CD4-positive, CD25-positive, alpha-beta regulatory T cell (primary cell): ENCODE results near the gene GRM8. TPM values are rescaled to one million over a fixed set of nuclear protein-coding genes. Genes with fewer than 3 reads are reported as not detected.

Experiments
- ATAC-seq, 2 donors: fragments of 150-1000 bp; cut with Tn5 transposase; one replicate each; pipeline ENCODE4 v1.10.0; 2021; ENCODE audit warnings: low read depth in 2 of 2, moderate number of reproducible peaks in 2 of 2, moderate library complexity in 1 of 2
- DNase-seq, 3 donors: peaks; one replicate each; pipeline versions ENCODE4 v3.0.0 to v3.0.0-alpha.2; 2012 to 2022; ENCODE audit warnings: mixed read lengths in 1 of 3
- H3K27ac ChIP-seq: one replicate; pipeline ENCODE4 v1.7.0; 2013; ENCODE audit warnings: mild to moderate bottlenecking, low read length; ENCODE audit not compliant: insufficient read depth, poor library complexity, severe bottlenecking
- H3K27me3 ChIP-seq: one replicate; pipeline ENCODE4 v1.7.0; 2013; ENCODE audit warnings: low read length; ENCODE audit not compliant: control insufficient read depth, insufficient read depth
- H3K36me3 ChIP-seq: one replicate; pipeline ENCODE4 v1.7.0; 2013; ENCODE audit warnings: mild to moderate bottlenecking, low read length, moderate library complexity; ENCODE audit not compliant: control insufficient read depth, insufficient read depth
- H3K4me1 ChIP-seq: 2 replicates; pipeline ENCODE4 v1.7.0; 2013; ENCODE audit warnings: mild to moderate bottlenecking, low read length; ENCODE audit not compliant: insufficient read depth, control insufficient read depth, poor library complexity, severe bottlenecking
- H3K4me3 ChIP-seq: one replicate; pipeline ENCODE4 v1.7.0; 2013; ENCODE audit warnings: low read depth, mild to moderate bottlenecking, low read length, moderate library complexity
- H3K9me3 ChIP-seq, 2 experiments: 1 replicate in 1 of 2; 2 replicates in 1 of 2; pipeline ENCODE4 v1.7.0; 2013; ENCODE audit warnings: low read length in 2 of 2, mild to moderate bottlenecking in 1 of 2, moderate library complexity in 1 of 2; ENCODE audit not compliant: control insufficient read depth in 2 of 2
- H3K27ac Mint-ChIP-seq, 3 donors: one replicate each; pipeline ENCODE4 v1.8.0; 2020 to 2022; ENCODE audit warnings: mild to moderate bottlenecking in 3 of 3, mixed read lengths in 3 of 3, moderate library complexity in 2 of 3
- H3K27me3 Mint-ChIP-seq: one replicate; pipeline ENCODE4 v1.8.0; 2022; ENCODE audit warnings: mild to moderate bottlenecking, mixed read lengths
- H3K36me3 Mint-ChIP-seq: one replicate; pipeline ENCODE4 v1.8.0; 2020; ENCODE audit warnings: mixed read lengths
- H3K4me1 Mint-ChIP-seq, 4 donors: one replicate each; pipeline ENCODE4 v1.8.0; 2020 to 2022; ENCODE audit warnings: mixed read lengths in 4 of 4, mild to moderate bottlenecking in 1 of 4
- H3K4me3 Mint-ChIP-seq, 4 donors: one replicate each; pipeline ENCODE4 v1.8.0; 2020 to 2022; ENCODE audit warnings: mild to moderate bottlenecking in 4 of 4, mixed read lengths in 4 of 4, moderate library complexity in 3 of 4
- H3K9me3 Mint-ChIP-seq, 7 donors: one replicate each; pipeline ENCODE4 v1.8.0; 2020 to 2022; ENCODE audit warnings: mixed read lengths in 7 of 7, mild to moderate bottlenecking in 3 of 7, moderate library complexity in 2 of 7
- polyA plus RNA-seq, 4 donors: library from polyadenylated mRNA; unstranded; fragments of 300-500 nt; fragmentation: Illumina TruSeq; gene quantifications; one replicate each; pipeline ENCODE4 v1.2.3, GENCODE V29; 2021
- total RNA-seq: library from RNA; stranded (reverse); gene quantifications from one replicate; pipeline ENCODE4 v1.2.3, GENCODE V29; 2022

The GRM8 gene
- total RNA-seq (not detected), polyA plus RNA-seq (not detected)

DNA sequence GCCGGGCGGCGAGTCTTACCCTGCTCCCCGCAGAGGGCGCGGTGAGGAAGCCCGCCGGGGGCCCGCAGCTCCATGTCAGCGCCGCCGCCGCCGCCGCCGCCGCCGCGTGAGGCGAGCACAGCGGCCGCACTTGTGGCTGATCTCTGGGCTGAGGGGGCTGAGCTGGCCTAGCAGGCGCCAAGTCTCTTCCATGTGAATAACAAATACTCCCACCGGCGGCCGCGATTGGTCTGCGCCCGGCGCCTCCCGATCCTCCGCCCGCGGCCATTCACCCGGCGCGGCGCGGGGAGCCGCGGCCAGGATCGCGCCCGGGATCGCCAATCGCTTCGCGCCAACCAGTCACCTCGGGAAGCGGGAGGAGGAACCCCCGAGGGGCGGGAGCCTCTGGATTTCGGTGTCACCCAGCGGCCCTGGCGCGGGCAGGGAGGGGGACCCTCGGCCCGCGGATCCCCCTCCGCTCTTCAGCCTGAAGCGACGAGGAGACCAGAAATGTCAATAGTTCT is at the start of gene GRM8:
Gene GRM8, minus strand, starts transcription at position 164 of the 503 bp plus-strand sequence.
- DNase-seq, result peak in 2 of 3 donors; percentile 11 to 13
- Mint-ChIP-seq H3K27ac (no peak within 1 kb of the TSS), H3K4me1 (peaks cover 0 to 27% (median 12%) of the 10 kb centered on the region in 4 donors), H3K9me3 (no peaks in the 10 kb centered on the region), H3K36me3 (no peaks in the 10 kb centered on the region), H3K27me3 (peaks cover 84% of the 10 kb centered on the region), H3K4me3 (peak within 1 kb of the TSS; percentile 73 to 94 (median 90))
- Histone ChIP-seq H3K36me3 (no peaks in the 10 kb centered on the region), H3K4me3 (peak within 1 kb of the TSS; percentile 59), H3K9me3 (no peaks in the 10 kb centered on the region), H3K4me1 (peaks cover 29% of the 10 kb centered on the region), H3K27ac (no peak within 1 kb of the TSS), H3K27me3 (peaks cover 45% of the 10 kb centered on the region)
- peak; percentile 26 to 27 for ATAC-seq

DNA sequence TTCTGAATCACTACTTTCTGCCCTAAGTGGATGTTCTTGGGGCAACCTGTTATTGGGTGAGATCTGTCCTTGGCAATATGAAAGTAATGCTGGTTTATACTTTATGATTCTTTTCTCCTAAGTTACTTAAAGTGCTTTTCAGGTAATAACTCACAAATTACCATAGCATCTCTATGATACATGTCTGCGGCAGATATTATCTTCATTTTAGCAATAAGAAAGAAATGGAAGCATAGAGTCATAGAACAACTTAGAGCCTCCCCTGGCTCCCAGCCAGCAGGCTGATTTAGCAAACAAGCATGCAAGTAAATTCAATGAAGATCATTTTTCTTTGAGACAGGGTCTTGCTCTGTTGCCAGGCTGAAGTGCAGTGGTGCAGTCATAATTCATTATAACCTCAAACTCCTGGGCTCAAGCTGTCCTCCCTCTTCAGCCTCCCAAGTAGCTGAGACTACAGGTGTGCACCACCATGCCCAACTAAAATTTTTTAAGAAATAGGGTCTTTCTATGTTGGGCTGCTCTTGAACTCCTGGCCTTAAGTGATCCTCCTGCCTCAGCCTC is 38.1 kb upstream of the GRM8 start:
- Mint-ChIP-seq H3K9me3 (peaks cover 0 to 2% (median 0%) of the 10 kb centered on the region in 7 donors), H3K27ac (no peak overlapping the region), H3K4me1 (no peaks in the 10 kb centered on the region), H3K27me3 (peaks cover 15% of the 10 kb centered on the region), H3K36me3 (no peaks in the 10 kb centered on the region), H3K4me3 (no peak overlapping the region)
- Histone ChIP-seq H3K4me3 (no peak overlapping the region), H3K27me3 (peaks cover 10% of the 10 kb centered on the region), H3K9me3 (no peaks in the 10 kb centered on the region), H3K27ac (no peak overlapping the region), H3K4me1 (no peaks in the 10 kb centered on the region), H3K36me3 (no peaks in the 10 kb centered on the region)
- no peak for DNase-seq
- ATAC-seq, result no peak

DNA sequence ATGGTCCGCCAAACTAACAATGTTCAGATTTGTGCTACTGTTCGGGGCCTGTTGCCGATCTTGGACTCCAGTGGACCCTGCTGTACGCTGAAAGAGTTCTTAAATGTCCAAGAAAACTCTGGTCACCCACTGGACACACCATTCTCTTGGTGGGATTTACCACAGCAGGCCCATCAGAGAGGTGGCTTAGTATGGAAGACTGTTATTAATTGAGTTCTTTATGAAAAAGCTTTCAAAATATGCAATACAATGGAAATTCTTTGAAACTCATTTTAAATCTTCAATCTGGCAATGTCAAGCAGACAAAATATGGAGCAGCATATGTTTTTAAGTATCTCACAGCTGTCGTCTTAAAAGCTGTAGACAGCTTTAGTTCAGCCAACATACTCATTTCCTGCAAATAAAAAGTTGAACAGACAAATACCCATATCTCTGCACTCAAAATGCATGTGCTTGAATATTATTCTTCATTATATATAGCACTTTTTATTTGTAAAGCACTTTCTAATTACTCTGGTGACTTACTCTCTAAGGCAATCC is 37.4 kb upstream of the GRM8 start:
- Mint-ChIP-seq H3K9me3 (peaks cover 0 to 2% (median 0%) of the 10 kb centered on the region in 7 donors), H3K4me1 (no peaks in the 10 kb centered on the region), H3K27ac (peak overlapping the region in 1 of 3 donors; percentile 38), H3K27me3 (peaks cover 18% of the 10 kb centered on the region), H3K36me3 (no peaks in the 10 kb centered on the region), H3K4me3 (no peak overlapping the region)
- Histone ChIP-seq H3K9me3 (no peaks in the 10 kb centered on the region), H3K4me1 (no peaks in the 10 kb centered on the region), H3K4me3 (no peak overlapping the region), H3K27me3 (peaks cover 10% of the 10 kb centered on the region), H3K36me3 (no peaks in the 10 kb centered on the region), H3K27ac (no peak overlapping the region)
- ATAC-seq, result no peak
- DNase-seq, result no peak

DNA sequence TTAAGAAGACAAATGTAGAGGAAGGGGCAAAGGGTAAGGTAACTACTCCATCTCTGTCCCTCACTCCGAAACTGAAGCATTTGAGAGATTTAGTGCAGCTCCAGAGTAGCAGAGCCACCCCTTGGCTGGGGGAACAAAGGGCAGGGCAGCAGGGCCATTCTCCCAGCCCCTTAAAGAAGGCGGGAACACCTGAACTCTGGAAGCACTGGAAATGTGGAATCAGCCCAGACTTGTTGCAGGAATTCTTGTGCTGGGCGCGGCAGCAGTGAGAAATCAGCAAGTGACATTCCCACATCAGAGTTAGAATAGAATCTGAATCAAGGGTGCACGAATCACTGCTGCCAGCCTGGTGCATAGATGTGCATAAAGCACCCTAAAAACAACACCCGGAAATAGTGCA is 34.4 kb upstream of the GRM8 start:
- H3K36me3 ChIP-seq, result no peaks in the 10 kb centered on the region
- DNase-seq (no peak), ATAC-seq (no peak)
- peaks cover 3% of the 10 kb centered on the region for H3K27me3 ChIP-seq
- Mint-ChIP-seq H3K4me1 (no peaks in the 10 kb centered on the region), H3K27me3 (peaks cover 14% of the 10 kb centered on the region), H3K27ac (no peak overlapping the region), H3K9me3 (peaks cover 0 to 2% (median 0%) of the 10 kb centered on the region in 7 donors), H3K4me3 (no peak overlapping the region), H3K36me3 (no peaks in the 10 kb centered on the region)
- H3K4me1 ChIP-seq, result no peaks in the 10 kb centered on the region
- no peaks in the 10 kb centered on the region for H3K9me3 ChIP-seq
- no peak overlapping the region for H3K27ac ChIP-seq
- H3K4me3 ChIP-seq, result no peak overlapping the region

DNA sequence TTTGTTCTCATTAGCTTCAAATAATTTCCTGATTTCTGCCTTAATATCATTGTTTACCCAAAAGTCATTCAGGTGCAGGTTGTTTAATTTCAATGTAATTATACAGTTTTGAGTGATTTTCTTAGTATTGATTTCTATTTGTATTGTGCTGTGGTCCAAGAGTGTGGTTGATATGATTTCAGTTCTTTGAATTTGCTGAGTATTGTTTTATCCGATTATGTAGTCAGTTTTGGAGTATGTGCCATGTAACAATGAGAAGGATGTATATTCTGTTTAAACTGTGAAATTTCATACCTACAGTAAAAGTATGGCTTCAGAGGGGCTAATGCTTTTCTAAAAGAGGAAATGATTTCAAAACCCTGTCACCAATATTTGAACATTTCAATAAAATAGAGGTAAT is 17.4 kb upstream of the GRM8 start:
- H3K27me3 Mint-ChIP-seq, result peaks cover 34% of the 10 kb centered on the region
- peaks cover 0 to 4% (median 0%) of the 10 kb centered on the region in 4 donors for H3K4me1 Mint-ChIP-seq
- DNase-seq (no peak), ATAC-seq (no peak)
- no peak overlapping the region for H3K4me3 Mint-ChIP-seq
- no peak overlapping the region for H3K4me3 ChIP-seq
- peaks cover 12% of the 10 kb centered on the region for H3K27me3 ChIP-seq
- H3K4me1 ChIP-seq, result no peaks in the 10 kb centered on the region
- H3K27ac Mint-ChIP-seq, result no peak overlapping the region
- no peak overlapping the region for H3K27ac ChIP-seq
- H3K36me3 Mint-ChIP-seq, result no peaks in the 10 kb centered on the region
- no peaks in the 10 kb centered on the region for H3K36me3 ChIP-seq
- H3K9me3 Mint-ChIP-seq, result peaks cover 0 to 9% (median 0%) of the 10 kb centered on the region in 7 donors
- no peaks in the 10 kb centered on the region for H3K9me3 ChIP-seq

DNA sequence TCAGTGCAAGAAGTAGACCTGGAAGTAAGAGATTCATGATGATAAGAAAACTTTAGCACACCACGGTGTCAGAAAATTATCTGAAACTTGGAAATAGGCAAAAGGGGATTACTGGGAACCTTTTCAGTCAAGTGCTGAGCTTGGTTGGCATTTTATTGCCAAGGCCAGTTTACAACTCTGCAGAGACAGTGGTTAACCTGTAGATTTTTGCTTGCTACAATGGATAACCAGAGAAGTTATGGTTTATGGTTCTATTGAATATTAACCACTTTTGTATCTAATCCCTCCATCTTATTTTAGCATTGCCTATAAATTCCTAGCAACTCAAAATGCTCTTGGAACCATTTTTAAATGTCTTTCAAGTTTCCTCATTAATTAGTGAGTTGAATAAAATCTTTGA is 13.3 kb upstream of the GRM8 start:
- no peak overlapping the region for H3K27ac ChIP-seq
- Mint-ChIP-seq H3K9me3 (peaks cover 0 to 8% (median 0%) of the 10 kb centered on the region in 7 donors), H3K36me3 (no peaks in the 10 kb centered on the region), H3K4me1 (peaks cover 0 to 4% (median 0%) of the 10 kb centered on the region in 4 donors), H3K27ac (no peak overlapping the region), H3K27me3 (peaks cover 26% of the 10 kb centered on the region), H3K4me3 (no peak overlapping the region)
- no peak for DNase-seq
- H3K4me3 ChIP-seq, result no peak overlapping the region
- no peak for ATAC-seq
- no peaks in the 10 kb centered on the region for H3K36me3 ChIP-seq
- peaks cover 8% of the 10 kb centered on the region for H3K27me3 ChIP-seq
- no peaks in the 10 kb centered on the region for H3K9me3 ChIP-seq
- no peaks in the 10 kb centered on the region for H3K4me1 ChIP-seq

DNA sequence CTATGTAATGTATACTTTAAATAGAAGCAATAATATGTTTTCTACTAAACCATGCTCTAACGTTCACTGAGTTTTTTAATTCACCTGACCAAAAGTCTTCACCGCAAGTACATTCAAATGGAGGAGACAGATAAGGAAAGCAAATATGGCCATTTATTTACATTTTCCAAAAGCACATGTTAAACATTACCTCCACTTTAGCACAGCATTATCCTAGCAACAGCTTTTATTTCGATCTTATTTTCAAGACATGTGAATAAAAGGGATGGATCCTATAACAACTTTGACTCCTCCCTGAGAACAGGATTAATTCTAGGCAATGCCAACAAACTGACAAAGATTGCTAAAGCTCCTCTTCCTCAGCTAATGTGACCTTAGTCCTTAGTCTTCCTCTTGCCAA is 11.5 kb upstream of the GRM8 start:
- no peak overlapping the region for H3K27ac Mint-ChIP-seq
- peaks cover 0 to 4% (median 0%) of the 10 kb centered on the region in 4 donors for H3K4me1 Mint-ChIP-seq
- no peak for ATAC-seq
- peaks cover 3% of the 10 kb centered on the region for H3K36me3 Mint-ChIP-seq
- peaks cover 0 to 8% (median 3%) of the 10 kb centered on the region in 7 donors for H3K9me3 Mint-ChIP-seq
- Histone ChIP-seq H3K9me3 (no peaks in the 10 kb centered on the region), H3K27me3 (peaks cover 8% of the 10 kb centered on the region), H3K36me3 (no peaks in the 10 kb centered on the region), H3K4me3 (no peak overlapping the region), H3K27ac (no peak overlapping the region), H3K4me1 (no peaks in the 10 kb centered on the region)
- peaks cover 25% of the 10 kb centered on the region for H3K27me3 Mint-ChIP-seq
- H3K4me3 Mint-ChIP-seq, result no peak overlapping the region
- no peak for DNase-seq

DNA sequence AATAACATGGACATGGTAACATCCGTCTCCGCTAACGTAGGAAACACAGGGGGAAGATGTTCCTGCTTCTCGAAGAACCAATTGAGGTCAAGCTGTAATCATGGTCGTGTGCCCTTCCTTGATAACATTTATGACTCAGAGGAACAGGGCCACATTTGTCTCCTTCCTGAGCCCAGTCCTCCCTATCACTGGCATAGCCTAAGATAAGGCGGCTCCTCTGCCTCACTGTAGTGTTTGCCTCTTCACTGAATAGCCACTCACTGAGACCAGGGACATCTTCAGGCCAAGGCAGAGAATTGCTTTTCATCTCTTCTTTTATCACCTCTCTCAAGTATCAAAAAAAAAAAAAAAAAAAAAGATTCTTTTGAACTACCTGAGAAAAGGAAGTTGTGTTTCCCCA is 5.4 kb upstream of the GRM8 start:
- Mint-ChIP-seq H3K4me1 (peaks cover 0 to 14% (median 5%) of the 10 kb centered on the region in 4 donors), H3K27ac (no peak overlapping the region), H3K9me3 (peaks cover 0 to 5% (median 0%) of the 10 kb centered on the region in 7 donors), H3K4me3 (no peak overlapping the region), H3K36me3 (peaks cover 3% of the 10 kb centered on the region), H3K27me3 (peaks cover 64% of the 10 kb centered on the region)
- DNase-seq (no peak), ATAC-seq (no peak)
- H3K36me3 ChIP-seq, result no peaks in the 10 kb centered on the region
- H3K27ac ChIP-seq, result no peak overlapping the region
- no peak overlapping the region for H3K4me3 ChIP-seq
- peaks cover 20% of the 10 kb centered on the region for H3K27me3 ChIP-seq
- H3K9me3 ChIP-seq, result no peaks in the 10 kb centered on the region
- peaks cover 7% of the 10 kb centered on the region for H3K4me1 ChIP-seq
